Keratinocyte (primary cell): Measurements from ENCODE around the gene IL7R. TPM values are rescaled to one million over a fixed set of nuclear protein-coding genes. Genes with fewer than 3 reads are reported as not detected.
A peak's percentile ranks its signal among the peaks of the same experiment; 100 is the strongest.

Experiments used
- DNase-seq: peaks from one replicate; pipeline ENCODE4 v3.0.0-alpha.2; 2011; ENCODE audit warnings: low read depth, missing footprints, low spot score
- FAIRE-seq: peaks from 2 replicates; lab custom pipeline; 2011; peaks lifted over from hg19 to GRCh38; lab: Jason Lieb, UNC
- H2AFZ ChIP-seq: 2 replicates; pipeline ENCODE4 v1.6.0; 2012; ENCODE audit warnings: low read length, control low read depth, inconsistent platforms; ENCODE audit not compliant: control insufficient read depth
- H3K27ac ChIP-seq: 2 replicates; pipeline ENCODE4 v1.5.1; 2011; ENCODE audit warnings: low read length; ENCODE audit not compliant: control insufficient read depth, insufficient read depth
- H3K27me3 ChIP-seq: 3 replicates; pipeline ENCODE4 v1.6.0; 2011; ENCODE audit warnings: low read length; ENCODE audit not compliant: control insufficient read depth, insufficient read depth; ENCODE audit errors: extremely low read depth
- H3K36me3 ChIP-seq, 2 experiments: 2 replicates in 1 of 2; 3 replicates in 1 of 2; pipeline ENCODE4 v1.5.1; 2011; ENCODE audit warnings: low read length in 2 of 2, mild to moderate bottlenecking in 1 of 2; ENCODE audit not compliant: control insufficient read depth in 2 of 2, insufficient read depth in 2 of 2; ENCODE audit errors: extremely low read depth in 1 of 2
- H3K4me1 ChIP-seq: 3 replicates; pipeline ENCODE4 v1.5.1; 2011; ENCODE audit warnings: low read length; ENCODE audit not compliant: control insufficient read depth, insufficient read depth; ENCODE audit errors: extremely low read depth
- H3K4me2 ChIP-seq: 3 replicates; pipeline ENCODE4 v1.6.0; 2011; ENCODE audit warnings: low read depth, low read length; ENCODE audit not compliant: control insufficient read depth, insufficient read depth; ENCODE audit errors: extremely low read depth
- H3K4me3 ChIP-seq, 3 experiments: fragments of 200-600 bp in 1 of 3; sonication (generic) in 1 of 3; 2 replicates in 2 of 3; 3 replicates in 1 of 3; pipeline ENCODE4 v1.5.1; 2011 to 2016; ENCODE audit warnings: low read length in 3 of 3, mild to moderate bottlenecking in 3 of 3, control low read depth in 2 of 3, inconsistent platforms in 1 of 3, low read depth in 1 of 3, mixed read lengths in 1 of 3, mixed run types in 1 of 3, moderate library complexity in 1 of 3; ENCODE audit not compliant: control insufficient read depth in 2 of 3, insufficient read depth in 2 of 3; ENCODE audit errors: extremely low read depth in 1 of 3
- H3K79me2 ChIP-seq: 2 replicates; pipeline ENCODE4 v1.6.0; 2012; ENCODE audit warnings: low read length; ENCODE audit not compliant: control insufficient read depth, insufficient read depth
- H3K9ac ChIP-seq: 3 replicates; pipeline ENCODE4 v1.6.0; 2011; ENCODE audit warnings: low read length; ENCODE audit not compliant: control insufficient read depth, insufficient read depth; ENCODE audit errors: extremely low read depth
- H3K9me1 ChIP-seq: 3 replicates; pipeline ENCODE4 v1.6.0; 2011; ENCODE audit warnings: low read length; ENCODE audit not compliant: control insufficient read depth, insufficient read depth; ENCODE audit errors: extremely low read depth
- H3K9me3 ChIP-seq: 2 replicates; pipeline ENCODE4 v1.5.1; 2012; ENCODE audit warnings: low read depth, low read length; ENCODE audit not compliant: control insufficient read depth
- H4K20me1 ChIP-seq: 3 replicates; pipeline ENCODE4 v1.6.0; 2011; ENCODE audit warnings: low read length; ENCODE audit not compliant: control insufficient read depth, insufficient read depth; ENCODE audit errors: extremely low read depth
- EZH2 ChIP-seq: IDR thresholded peaks from one replicate; pipeline ENCODE4 v1.6.1; 2012; ENCODE audit warnings: inconsistent platforms, mild to moderate bottlenecking, low read length, moderate library complexity
- dilution Hi-C: fragments of 300-500 bp; cut with MboI; formaldehyde crosslinking; loops from one replicate; pipeline ENCODE4 v1.7.0; 2020; ENCODE audit warnings: low sequenced_read_pairs; ENCODE audit not compliant: extremely low pct_ligation_motif_present
- polyA plus RNA-seq, 5 experiments: library from polyadenylated mRNA; depleted of rRNA in 3 of 5; stranded (reverse) in 3 of 5; stranded (forward) in 1 of 5; unstranded in 1 of 5; fragments of >200 nt; gene quantifications; 1 replicate in 1 of 5; 2 replicates in 3 of 5; 3 replicates in 1 of 5; pipeline versions ENCODE4 v1.2.1 to v1.2.3, GENCODE V29; 2011 to 2012; ENCODE audit warnings: missing spikeins in 2 of 5, low read depth in 1 of 5, low replicate concordance in 1 of 5
- TF ChIP-seq, protein P1 (sequence below), 3 experiments: IDR thresholded peaks in 1 of 3; conservative IDR thresholded peaks in 1 of 3; optimal IDR thresholded peaks in 1 of 3; 2 replicates in 2 of 3; 3 replicates in 1 of 3; pipeline versions ENCODE3 to v1.5.1; 2011; ENCODE audit warnings: low read length in 3 of 3, mild to moderate bottlenecking in 3 of 3, moderate library complexity in 2 of 3, control low read depth in 1 of 3, inconsistent platforms in 1 of 3; ENCODE audit not compliant: insufficient read depth in 2 of 3; ENCODE audit errors: extremely low read depth in 1 of 3

Gene IL7R
- polyA plus RNA-seq, 1 donor (not counting 4 experiments of a cell fraction or from before 2014, with no cell fraction given) = 4.7 TPM

- no peaks in the 10 kb centered on the region for H3K36me3 ChIP-seq
- H3K9me3 ChIP-seq = no peaks in the 10 kb centered on the region
- no peaks in the 10 kb centered on the region for H3K27me3 ChIP-seq
- peak overlapping the region; percentile 79 for H3K4me2 ChIP-seq
- peak overlapping the region; percentile 87 for H3K27ac ChIP-seq
- dilution Hi-C loops = no loop called here
- H3K9ac ChIP-seq = peak overlapping the region; percentile 45
- H4K20me1 ChIP-seq = no peaks in the 10 kb centered on the region
- H3K4me3 ChIP-seq = peak overlapping the region in 1 of 3 experiments; percentile 50
- no peak overlapping the region for H2AFZ ChIP-seq
- TF ChIP-seq EZH2 = no peak
- TF ChIP-seq, protein P1, sequence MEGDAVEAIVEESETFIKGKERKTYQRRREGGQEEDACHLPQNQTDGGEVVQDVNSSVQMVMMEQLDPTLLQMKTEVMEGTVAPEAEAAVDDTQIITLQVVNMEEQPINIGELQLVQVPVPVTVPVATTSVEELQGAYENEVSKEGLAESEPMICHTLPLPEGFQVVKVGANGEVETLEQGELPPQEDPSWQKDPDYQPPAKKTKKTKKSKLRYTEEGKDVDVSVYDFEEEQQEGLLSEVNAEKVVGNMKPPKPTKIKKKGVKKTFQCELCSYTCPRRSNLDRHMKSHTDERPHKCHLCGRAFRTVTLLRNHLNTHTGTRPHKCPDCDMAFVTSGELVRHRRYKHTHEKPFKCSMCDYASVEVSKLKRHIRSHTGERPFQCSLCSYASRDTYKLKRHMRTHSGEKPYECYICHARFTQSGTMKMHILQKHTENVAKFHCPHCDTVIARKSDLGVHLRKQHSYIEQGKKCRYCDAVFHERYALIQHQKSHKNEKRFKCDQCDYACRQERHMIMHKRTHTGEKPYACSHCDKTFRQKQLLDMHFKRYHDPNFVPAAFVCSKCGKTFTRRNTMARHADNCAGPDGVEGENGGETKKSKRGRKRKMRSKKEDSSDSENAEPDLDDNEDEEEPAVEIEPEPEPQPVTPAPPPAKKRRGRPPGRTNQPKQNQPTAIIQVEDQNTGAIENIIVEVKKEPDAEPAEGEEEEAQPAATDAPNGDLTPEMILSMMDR (optimal IDR thresholded peaks at IDR 0.05 in 1 of 3, IDR thresholded peaks at IDR 0.05 in 1 of 3, conservative IDR thresholded peaks at IDR 0.05 in 1 of 3; ENCODE audit: extremely low read depth in 1 of 3, insufficient read depth in 2 of 3, low read length in 3 of 3) = no peak
- no peaks in the 10 kb centered on the region for H3K79me2 ChIP-seq
- FAIRE-seq (peak; percentile 69), DNase-seq (peak; percentile 48)
- no peaks in the 10 kb centered on the region for H3K9me1 ChIP-seq
- peaks cover 46% of the 10 kb centered on the region for H3K4me1 ChIP-seq
These were observed 1.0 kb downstream of the IL7R start for GRCh38 chr5:35857606-35858205.

DNA sequence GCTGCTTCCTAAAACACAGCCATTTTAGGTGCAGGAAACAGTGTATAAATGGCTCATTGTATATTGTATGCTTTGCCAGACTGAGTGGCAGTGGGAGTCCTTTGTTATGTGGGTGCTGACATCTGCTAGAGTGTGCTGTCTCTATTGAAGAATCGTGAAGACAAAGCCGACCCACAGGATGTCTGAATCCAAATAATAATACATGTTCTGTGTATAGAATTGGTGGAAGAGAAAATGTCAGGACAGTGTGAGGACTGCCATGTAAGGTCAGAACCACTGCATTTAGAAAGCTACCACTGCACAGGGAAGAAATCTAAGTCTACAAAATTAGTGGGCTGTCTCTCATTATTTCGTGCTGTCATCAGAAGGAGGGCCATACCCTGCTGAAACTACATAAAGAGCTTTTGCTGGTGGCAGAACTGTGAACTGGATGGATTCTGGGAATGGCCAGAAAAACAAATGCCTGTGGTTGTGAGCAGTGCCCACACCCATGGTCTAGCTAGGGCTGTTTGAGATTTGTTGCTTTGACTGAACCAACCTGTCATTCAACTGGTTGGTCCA, 2.5 kb downstream of the IL7R start:
- no peaks in the 10 kb centered on the region for H3K9me3 ChIP-seq
- no peaks in the 10 kb centered on the region for H3K79me2 ChIP-seq
- no peaks in the 10 kb centered on the region for H3K9me1 ChIP-seq
- H3K4me2 ChIP-seq = peak overlapping the region; percentile 13
- no peak for DNase-seq
- H2AFZ ChIP-seq = peak overlapping the region; percentile 32
- no peaks in the 10 kb centered on the region for H3K27me3 ChIP-seq
- dilution Hi-C loops = no loop called here
- FAIRE-seq = no peak
- no peaks in the 10 kb centered on the region for H4K20me1 ChIP-seq
- H3K4me1 ChIP-seq = peaks cover 49% of the 10 kb centered on the region
- no peak for TF ChIP-seq EZH2
- TF ChIP-seq, protein P1 (optimal IDR thresholded peaks at IDR 0.05 in 1 of 3, IDR thresholded peaks at IDR 0.05 in 1 of 3, conservative IDR thresholded peaks at IDR 0.05 in 1 of 3; ENCODE audit: extremely low read depth in 1 of 3, insufficient read depth in 2 of 3, low read length in 3 of 3) = no peak
- no peak overlapping the region for H3K27ac ChIP-seq
- H3K9ac ChIP-seq = no peak overlapping the region
- no peaks in the 10 kb centered on the region for H3K36me3 ChIP-seq
- no peak overlapping the region for H3K4me3 ChIP-seq
